Measurements from ENCODE around the gene ZNF783.

DNA sequence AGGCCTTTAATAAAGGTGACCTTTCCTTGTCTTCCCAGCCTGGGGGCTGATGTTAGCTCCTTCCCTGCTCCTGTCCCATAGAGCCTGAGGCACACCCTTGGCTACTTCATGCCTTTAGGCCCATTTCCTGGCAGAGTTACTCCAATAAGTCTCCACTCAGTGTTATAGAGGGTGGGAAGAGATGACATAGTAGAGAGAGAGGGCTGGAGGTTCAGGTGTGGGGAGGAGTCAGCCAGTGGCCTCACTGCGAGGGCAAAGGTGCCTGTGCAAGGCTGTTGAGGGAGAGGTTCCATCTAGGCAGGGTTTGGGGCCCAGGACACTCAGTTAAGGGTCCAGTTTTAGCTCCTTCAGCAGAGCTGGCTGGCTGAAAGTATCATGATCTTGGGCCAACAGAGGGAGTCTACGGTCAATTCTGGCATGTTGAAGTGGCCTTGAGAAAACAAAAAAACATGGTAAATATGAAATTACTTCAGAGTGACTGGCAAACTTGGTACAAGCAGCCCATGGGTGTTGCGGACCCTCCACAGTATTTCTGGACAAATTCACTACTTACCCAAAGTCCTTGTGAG is 67.9 kb downstream of the ZNF783 start:
- TF ChIP-seq, protein P1, sequence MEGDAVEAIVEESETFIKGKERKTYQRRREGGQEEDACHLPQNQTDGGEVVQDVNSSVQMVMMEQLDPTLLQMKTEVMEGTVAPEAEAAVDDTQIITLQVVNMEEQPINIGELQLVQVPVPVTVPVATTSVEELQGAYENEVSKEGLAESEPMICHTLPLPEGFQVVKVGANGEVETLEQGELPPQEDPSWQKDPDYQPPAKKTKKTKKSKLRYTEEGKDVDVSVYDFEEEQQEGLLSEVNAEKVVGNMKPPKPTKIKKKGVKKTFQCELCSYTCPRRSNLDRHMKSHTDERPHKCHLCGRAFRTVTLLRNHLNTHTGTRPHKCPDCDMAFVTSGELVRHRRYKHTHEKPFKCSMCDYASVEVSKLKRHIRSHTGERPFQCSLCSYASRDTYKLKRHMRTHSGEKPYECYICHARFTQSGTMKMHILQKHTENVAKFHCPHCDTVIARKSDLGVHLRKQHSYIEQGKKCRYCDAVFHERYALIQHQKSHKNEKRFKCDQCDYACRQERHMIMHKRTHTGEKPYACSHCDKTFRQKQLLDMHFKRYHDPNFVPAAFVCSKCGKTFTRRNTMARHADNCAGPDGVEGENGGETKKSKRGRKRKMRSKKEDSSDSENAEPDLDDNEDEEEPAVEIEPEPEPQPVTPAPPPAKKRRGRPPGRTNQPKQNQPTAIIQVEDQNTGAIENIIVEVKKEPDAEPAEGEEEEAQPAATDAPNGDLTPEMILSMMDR (conservative IDR thresholded peaks at IDR 0.05) = no peak
- TF ChIP-seq ZFX (IDR thresholded peaks at IDR 0.05) = no peak
